Measurements from ENCODE around the gene USP44. TPM values are rescaled to one million over a fixed set of nuclear protein-coding genes. Genes with fewer than 3 reads are reported as not detected.

USP44 gene
- total RNA-seq, 1 experiment from 2014 or later = not detected

- Histone ChIP-seq H2AFZ (ENCODE audit: low read length) (no peak overlapping the region), H3K4me3 (ENCODE audit: low read length) (no peak overlapping the region), H3F3A (ENCODE audit: low read length, unreplicated experiment) (no peaks in the 10 kb centered on the region), H3K9me2 (replicated peaks; ENCODE audit: low read length) (no peaks in the 10 kb centered on the region), H3K9me3 (ENCODE audit: low read length) (0 out of 2 replicates have a peak, but pooled peaks cover 5% of the 10 kb centered on the region), H3K36me3 (ENCODE audit: low read depth, low read length) (no peaks in the 10 kb centered on the region), H3K27me3 (ENCODE audit: low read length) (no peaks in the 10 kb centered on the region), H3K9ac (ENCODE audit: low read length) (no peak overlapping the region), H3K79me2 (ENCODE audit: low read length) (no peaks in the 10 kb centered on the region), H3K27ac (ENCODE audit: low read length) (no peak overlapping the region), H3K4me1 (ENCODE audit: insufficient read depth, low read length) (no peaks in the 10 kb centered on the region), H3K4me2 (ENCODE audit: low read length) (no peak overlapping the region), H4K20me1 (ENCODE audit: low read length) (no peaks in the 10 kb centered on the region)
- no peak for DNase-seq
- no peak for TF ChIP-seq EZH2 (IDR thresholded peaks at IDR 0.05; ENCODE audit: low read length, unreplicated experiment)
- no peak for TF ChIP-seq CTCF (conservative IDR thresholded peaks at IDR 0.05; ENCODE audit: low read depth, low read length)
- no peak for TF ChIP-seq EZH2phosphoT487 (IDR thresholded peaks at IDR 0.05; ENCODE audit: borderline replicate concordance, low read length)
- ChIA-PET CTCF (interaction anchor here (0.6 kb wide), 1 partner anchor 9 kb away, joined by 4 read pairs; no protein-coding TSS in a partner anchor), POLR2A (ENCODE audit: unreplicated experiment) (no interaction called here)
- no peak for ATAC-seq
- intact Hi-C loops (cut with micrococcal nuclease) = no loop called here
- no TSS peak for BruUV-seq (replicated peaks)
These were observed 3.7 kb downstream of the USP44 start for GRCh38 chr12:95547522-95548055.

- Histone ChIP-seq H3K36me3 (ENCODE audit: low read depth, low read length) (no peaks in the 10 kb centered on the region), H3K9ac (ENCODE audit: low read length) (no peak overlapping the region), H3F3A (ENCODE audit: low read length, unreplicated experiment) (no peaks in the 10 kb centered on the region), H3K9me3 (ENCODE audit: low read length) (0 out of 2 replicates have a peak, but pooled peaks cover 5% of the 10 kb centered on the region), H4K20me1 (ENCODE audit: low read length) (no peaks in the 10 kb centered on the region), H3K9me2 (replicated peaks; ENCODE audit: low read length) (no peaks in the 10 kb centered on the region), H3K4me1 (ENCODE audit: insufficient read depth, low read length) (no peaks in the 10 kb centered on the region), H2AFZ (ENCODE audit: low read length) (no peak overlapping the region), H3K27ac (ENCODE audit: low read length) (no peak overlapping the region), H3K27me3 (ENCODE audit: low read length) (no peaks in the 10 kb centered on the region), H3K4me3 (ENCODE audit: low read length) (no peak overlapping the region), H3K79me2 (ENCODE audit: low read length) (no peaks in the 10 kb centered on the region), H3K4me2 (ENCODE audit: low read length) (no peak overlapping the region)
- POLR2A ChIA-PET (ENCODE audit: unreplicated experiment) = no interaction called here
- DNase-seq (no peak), ATAC-seq (no peak)
- no peak for TF ChIP-seq EZH2phosphoT487 (IDR thresholded peaks at IDR 0.05; ENCODE audit: borderline replicate concordance, low read length)
- no peak for TF ChIP-seq CTCF (conservative IDR thresholded peaks at IDR 0.05; ENCODE audit: low read depth, low read length)
- no peak for TF ChIP-seq EZH2 (IDR thresholded peaks at IDR 0.05; ENCODE audit: low read length, unreplicated experiment)
- CTCF ChIA-PET = no interaction called here
- no TSS peak for BruUV-seq (replicated peaks)
- intact Hi-C loops (cut with micrococcal nuclease) = no loop called here
These were observed 4.8 kb downstream of the USP44 start for GRCh38 chr12:95546491-95546813.

GRCh38 chr12:95545731-95546490 lies 5.4 kb downstream of the USP44 start:
- Histone ChIP-seq H4K20me1 (ENCODE audit: low read length) (no peaks in the 10 kb centered on the region), H3K79me2 (ENCODE audit: low read length) (no peaks in the 10 kb centered on the region), H3K4me1 (ENCODE audit: insufficient read depth, low read length) (no peaks in the 10 kb centered on the region), H3K9ac (ENCODE audit: low read length) (no peak overlapping the region), H3K27me3 (ENCODE audit: low read length) (no peaks in the 10 kb centered on the region), H3K9me2 (replicated peaks; ENCODE audit: low read length) (no peaks in the 10 kb centered on the region), H3F3A (ENCODE audit: low read length, unreplicated experiment) (no peaks in the 10 kb centered on the region), H3K4me2 (ENCODE audit: low read length) (no peak overlapping the region), H3K36me3 (ENCODE audit: low read depth, low read length) (no peaks in the 10 kb centered on the region), H3K27ac (ENCODE audit: low read length) (no peak overlapping the region), H2AFZ (ENCODE audit: low read length) (no peak overlapping the region), H3K4me3 (ENCODE audit: low read length) (no peak overlapping the region), H3K9me3 (ENCODE audit: low read length) (0 out of 2 replicates have a peak, but pooled peaks cover 5% of the 10 kb centered on the region)
- BruUV-seq (replicated peaks) = no TSS peak
- DNase-seq = no peak
- ATAC-seq = no peak
- TF ChIP-seq EZH2phosphoT487 (IDR thresholded peaks at IDR 0.05; ENCODE audit: borderline replicate concordance, low read length) (no peak), EZH2 (IDR thresholded peaks at IDR 0.05; ENCODE audit: low read length, unreplicated experiment) (no peak), CTCF (conservative IDR thresholded peaks at IDR 0.05; ENCODE audit: low read depth, low read length) (no peak)
- ChIA-PET POLR2A (ENCODE audit: unreplicated experiment) (no interaction called here), CTCF (no interaction called here)
- intact Hi-C loops (cut with micrococcal nuclease) = no loop called here

Data from PC-3 (cell line).